Measurements from ENCODE around the gene EFHD2. TPM values are rescaled to one million over a fixed set of nuclear protein-coding genes. Genes with fewer than 3 reads are reported as not detected.
"Not testable (repeated sequence)": the region's sequence is repeated elsewhere in the genome, so short reads cannot be mapped to it uniquely, and the experiment has no call there.

Gene EFHD2
- total RNA-seq, 1 experiment from 2014 or later: 129 TPM

GRCh38 chr1:15388201-15388880, 21.3 kb upstream of the EFHD2 start:
- CTCF ChIA-PET: interaction anchor here (0.5 kb wide), 1 partner anchor 110 kb away, joined by 3 read pairs; no protein-coding TSS in a partner anchor
- H3K36me3 ChIP-seq (ENCODE audit: low read depth): no peaks in the 10 kb centered on the region
- POLR2A ChIA-PET (ENCODE audit: unreplicated experiment): no interaction called here

GRCh38 chr1:15389828-15390227, 19.9 kb upstream of the EFHD2 start:
- DNase-seq; H3K4me1 ChIP-seq (replicated peaks; ENCODE audit: insufficient read depth); POLR2A ChIA-PET (ENCODE audit: unreplicated experiment); H3K27ac ChIP-seq; intact Hi-C loops (cut with micrococcal nuclease; ENCODE audit: unreplicated experiment); H3K79me2 ChIP-seq (ENCODE audit: low read depth); H3K27me3 ChIP-seq (ENCODE audit: insufficient read depth, low read depth); H3K9me3 ChIP-seq (ENCODE audit: insufficient read depth, low read depth); H2AFZ ChIP-seq; H3K4me3 ChIP-seq; BruUV-seq (replicated peaks); H3K4me2 ChIP-seq; H3K36me3 ChIP-seq (ENCODE audit: low read depth); H3F3A ChIP-seq (ENCODE audit: insufficient read depth, low read depth); H4K20me1 ChIP-seq (ENCODE audit: insufficient read depth); H3K9me2 ChIP-seq (ENCODE audit: insufficient read depth): not testable (repeated sequence)
- CTCF ChIA-PET: interaction anchor here (0.7 kb wide), 1 partner anchor 97 kb away, joined by 3 read pairs; no protein-coding TSS in a partner anchor

More at GRCh38 chr1:15388201-15388880, 21.3 kb upstream of the EFHD2 start:
- no peaks in the 10 kb centered on the region for H3K79me2 ChIP-seq (ENCODE audit: low read depth)
- H3K4me1 ChIP-seq (replicated peaks; ENCODE audit: insufficient read depth): no peaks in the 10 kb centered on the region
- H3K27me3 ChIP-seq (ENCODE audit: insufficient read depth, low read depth): no peaks in the 10 kb centered on the region
- TF ChIP-seq CTCF (conservative IDR thresholded peaks at IDR 0.05) (no peak), EZH2 (IDR thresholded peaks at IDR 0.05; ENCODE audit: low read depth) (no peak)
- no peaks in the 10 kb centered on the region for H4K20me1 ChIP-seq (ENCODE audit: insufficient read depth)
- no TSS peak for BruUV-seq (replicated peaks)
- DNase-seq: no peak
- H3K9me3 ChIP-seq (ENCODE audit: insufficient read depth, low read depth): no peaks in the 10 kb centered on the region
- H3K9me2 ChIP-seq (ENCODE audit: insufficient read depth): no peaks in the 10 kb centered on the region
- H3K27ac ChIP-seq: no peak overlapping the region
- no peaks in the 10 kb centered on the region for H3F3A ChIP-seq (ENCODE audit: insufficient read depth, low read depth)
- no peak overlapping the region for H3K4me2 ChIP-seq
- no peak overlapping the region for H3K4me3 ChIP-seq
- H2AFZ ChIP-seq: no peak overlapping the region
- intact Hi-C loops (cut with micrococcal nuclease; ENCODE audit: unreplicated experiment): no loop called here

GRCh38 chr1:15390667-15391066, 19.0 kb upstream of the EFHD2 start:
- H3K27ac ChIP-seq: no peak overlapping the region
- no peaks in the 10 kb centered on the region for H3K9me2 ChIP-seq (ENCODE audit: insufficient read depth)
- no peaks in the 10 kb centered on the region for H3K4me1 ChIP-seq (replicated peaks; ENCODE audit: insufficient read depth)
- DNase-seq: no peak
- H3F3A ChIP-seq (ENCODE audit: insufficient read depth, low read depth): no peaks in the 10 kb centered on the region
- TF ChIP-seq EZH2 (IDR thresholded peaks at IDR 0.05; ENCODE audit: low read depth) (no peak), CTCF (conservative IDR thresholded peaks at IDR 0.05) (no peak)
- ChIA-PET POLR2A (ENCODE audit: unreplicated experiment) (interaction anchor here (0.5 kb wide), 1 partner anchor 196 kb away, joined by 3 read pairs; no protein-coding TSS in a partner anchor), CTCF (no interaction called here)
- no peaks in the 10 kb centered on the region for H3K27me3 ChIP-seq (ENCODE audit: insufficient read depth, low read depth)
- H4K20me1 ChIP-seq (ENCODE audit: insufficient read depth): no peaks in the 10 kb centered on the region
- no peak overlapping the region for H3K4me3 ChIP-seq
- H3K4me2 ChIP-seq: no peak overlapping the region
- no peak overlapping the region for H2AFZ ChIP-seq
- intact Hi-C loops (cut with micrococcal nuclease; ENCODE audit: unreplicated experiment): no loop called here
- H3K9me3 ChIP-seq (ENCODE audit: insufficient read depth, low read depth): no peaks in the 10 kb centered on the region
- H3K36me3 ChIP-seq (ENCODE audit: low read depth): no peaks in the 10 kb centered on the region
- BruUV-seq (replicated peaks): no TSS peak
- no peaks in the 10 kb centered on the region for H3K79me2 ChIP-seq (ENCODE audit: low read depth)

GRCh38 chr1:15391366-15391765, 18.3 kb upstream of the EFHD2 start:
- H3F3A ChIP-seq (ENCODE audit: insufficient read depth, low read depth): no peaks in the 10 kb centered on the region
- no peak overlapping the region for H2AFZ ChIP-seq
- H4K20me1 ChIP-seq (ENCODE audit: insufficient read depth): no peaks in the 10 kb centered on the region
- POLR2A ChIA-PET (ENCODE audit: unreplicated experiment): no interaction called here
- H3K9me3 ChIP-seq (ENCODE audit: insufficient read depth, low read depth): no peaks in the 10 kb centered on the region
- no peak overlapping the region for H3K4me3 ChIP-seq
- TF ChIP-seq CTCF (conservative IDR thresholded peaks at IDR 0.05) (no peak), EZH2 (IDR thresholded peaks at IDR 0.05; ENCODE audit: low read depth) (no peak)
- no peaks in the 10 kb centered on the region for H3K79me2 ChIP-seq (ENCODE audit: low read depth)
- intact Hi-C loops (cut with micrococcal nuclease; ENCODE audit: unreplicated experiment): no loop called here
- H3K36me3 ChIP-seq (ENCODE audit: low read depth): no peaks in the 10 kb centered on the region
- no peak overlapping the region for H3K27ac ChIP-seq
- no peaks in the 10 kb centered on the region for H3K27me3 ChIP-seq (ENCODE audit: insufficient read depth, low read depth)
- BruUV-seq (replicated peaks): no TSS peak
- H3K4me2 ChIP-seq: no peak overlapping the region
- no peak for DNase-seq
- CTCF ChIA-PET: no interaction called here
- no peaks in the 10 kb centered on the region for H3K4me1 ChIP-seq (replicated peaks; ENCODE audit: insufficient read depth)
- H3K9me2 ChIP-seq (ENCODE audit: insufficient read depth): no peaks in the 10 kb centered on the region

Data from PC-9 (cell line).